Kidney glomerular epithelial cell (primary cell): ENCODE data around the gene PTS.

Experiments
- DNase-seq: peaks from one replicate; lab custom pipeline; 2025; lab: John Stamatoyannopoulos, UW

PTS gene

DNA sequence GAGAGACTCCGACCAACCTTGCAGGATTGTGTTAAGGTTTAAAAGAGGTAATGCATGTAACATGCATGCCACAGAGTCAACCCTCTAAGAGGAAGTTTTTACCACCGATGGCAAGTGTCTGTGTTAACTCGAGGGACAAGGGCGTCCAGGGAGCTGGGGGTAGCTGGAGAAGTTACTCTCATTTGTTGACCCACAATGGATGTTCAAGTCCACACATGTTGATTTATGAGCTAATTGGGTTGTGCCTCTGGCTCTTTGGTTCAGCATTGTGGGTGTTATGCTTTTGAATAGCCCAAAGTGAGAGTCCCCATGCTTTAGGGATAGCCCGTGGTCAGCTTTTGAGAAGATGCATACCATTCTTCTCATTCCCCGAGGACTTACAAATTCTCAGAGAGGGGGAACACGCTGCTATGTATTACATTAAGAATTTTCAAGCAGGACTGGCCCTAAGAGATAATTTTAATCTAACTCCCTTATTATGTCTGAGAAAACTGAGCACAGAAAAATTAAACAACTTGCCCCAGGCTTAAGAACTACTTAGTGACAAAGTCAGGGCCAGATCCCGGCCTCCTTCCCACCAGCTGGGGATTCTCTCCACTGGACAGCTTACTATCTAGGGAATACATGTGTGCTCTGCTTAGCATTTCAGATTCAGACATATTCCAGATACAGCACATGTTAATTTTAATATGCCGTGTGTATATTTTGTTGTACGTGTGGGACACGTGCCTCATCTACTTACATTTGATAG lies 39.6 kb downstream of the PTS start:
- no peak for DNase-seq

DNA sequence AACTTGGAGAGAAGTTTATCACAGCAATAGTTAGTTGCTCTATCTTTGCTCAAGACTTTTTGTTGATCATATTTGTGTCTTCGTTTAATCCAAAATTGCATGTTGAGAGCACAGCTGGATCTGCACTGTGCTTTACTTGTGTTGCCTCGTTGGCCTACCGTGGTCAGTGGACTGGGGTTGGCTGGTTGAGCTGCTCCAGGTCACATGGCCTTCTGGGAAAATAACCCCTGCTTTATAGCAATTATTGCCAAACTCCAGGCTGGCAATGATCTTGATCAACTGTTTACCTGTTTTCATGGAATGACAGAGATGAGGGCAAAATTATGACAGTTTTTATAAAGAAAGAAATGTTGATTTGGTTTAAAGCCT lies 40.2 kb downstream of the PTS start:
- no peak for DNase-seq

- no peak for DNase-seq
Measured at GRCh38 chr11:112267188-112267591, 41.0 kb downstream of the PTS start.

DNA sequence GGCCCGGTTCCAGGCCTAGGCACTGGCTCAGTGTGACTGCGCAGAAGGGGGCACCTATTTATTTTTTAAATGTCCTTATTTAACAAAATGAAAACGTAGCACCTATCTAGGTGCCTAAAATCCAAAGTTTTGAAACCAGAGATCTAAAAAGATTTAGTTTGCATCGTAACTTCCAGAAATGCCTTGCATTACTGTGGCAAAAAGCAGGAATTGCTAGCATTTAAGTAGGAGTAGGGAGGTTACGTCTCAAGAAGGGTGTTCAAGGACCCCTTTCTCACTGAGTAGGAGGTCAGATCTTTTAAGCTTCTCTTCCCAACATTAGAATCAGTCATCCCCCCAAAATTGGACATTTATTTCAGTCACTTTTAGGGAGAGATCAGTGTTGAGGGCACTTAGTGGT lies 42.2 kb downstream of the PTS start:
- no peak for DNase-seq

DNA sequence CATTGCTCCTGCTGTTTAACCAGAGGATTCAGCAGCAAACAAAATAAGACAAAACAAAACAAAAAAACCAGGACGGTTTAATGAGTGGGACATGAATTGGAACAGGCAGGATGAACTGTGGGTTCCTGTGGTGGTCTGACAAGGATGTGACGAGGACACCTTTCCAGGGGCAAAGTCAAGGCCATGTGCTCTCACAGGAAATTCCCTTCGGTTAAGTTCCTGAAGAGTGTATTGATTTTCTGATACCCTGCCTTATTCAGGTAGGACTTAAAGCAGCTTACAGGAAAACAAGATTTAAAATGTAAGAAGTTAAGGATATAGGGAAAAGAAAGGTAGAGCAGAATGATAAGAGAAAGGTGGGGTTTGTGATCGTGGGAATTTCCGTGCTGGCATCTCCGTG lies 42.9 kb downstream of the PTS start:
- DNase-seq, result no peak

GRCh38 chr11:112270551-112271180 lies 44.4 kb downstream of the PTS start:
- DNase-seq, result peak; percentile 22

GRCh38 chr11:112271242-112271641 lies 45.0 kb downstream of the PTS start:
- no peak for DNase-seq

DNA sequence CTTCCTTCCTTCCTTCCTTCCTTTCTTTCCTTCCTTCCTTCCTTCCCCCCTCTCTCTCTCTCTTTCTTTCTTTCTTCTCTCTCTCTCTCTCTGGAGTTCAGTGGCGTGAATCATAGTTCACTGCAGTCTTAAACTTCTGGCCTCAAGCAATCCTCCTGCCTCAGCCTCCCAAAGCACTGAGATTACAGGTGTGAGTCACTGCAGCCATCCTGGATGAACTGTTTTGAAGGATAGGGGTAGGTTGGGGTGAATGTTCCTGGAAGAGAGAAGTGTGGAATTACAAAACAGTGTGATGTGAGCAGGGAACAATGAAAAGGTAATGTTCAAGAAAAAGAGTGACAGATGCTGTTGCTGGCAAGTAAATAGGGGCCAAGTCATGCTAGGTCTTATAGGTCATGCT lies 46.8 kb downstream of the PTS start:
- DNase-seq, result no peak

- no peak for DNase-seq
Measured at GRCh38 chr11:112274007-112274783, 48.0 kb downstream of the PTS start.

GRCh38 chr11:112277029-112277428 lies 50.8 kb downstream of the PTS start:
- DNase-seq, result no peak

DNA sequence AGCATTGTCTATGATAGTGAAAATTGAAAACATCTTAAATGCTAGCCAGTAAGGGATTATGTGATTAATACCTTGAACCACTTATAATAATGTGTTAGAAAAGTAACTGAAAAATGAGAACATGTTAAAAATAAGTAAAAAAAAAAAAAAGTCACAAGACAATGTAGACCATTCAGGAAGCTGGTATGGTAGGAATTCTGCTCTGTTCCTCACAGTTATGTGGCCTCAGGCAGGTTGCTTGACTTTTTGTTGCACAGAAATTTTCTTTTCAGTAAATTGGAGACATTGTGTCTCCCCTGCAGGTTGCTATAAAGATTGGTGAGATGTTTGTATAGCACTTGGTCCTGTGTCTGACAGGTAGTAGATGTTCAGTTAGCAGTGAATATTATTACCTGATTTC lies 51.7 kb downstream of the PTS start:
- DNase-seq, result no peak

DNA sequence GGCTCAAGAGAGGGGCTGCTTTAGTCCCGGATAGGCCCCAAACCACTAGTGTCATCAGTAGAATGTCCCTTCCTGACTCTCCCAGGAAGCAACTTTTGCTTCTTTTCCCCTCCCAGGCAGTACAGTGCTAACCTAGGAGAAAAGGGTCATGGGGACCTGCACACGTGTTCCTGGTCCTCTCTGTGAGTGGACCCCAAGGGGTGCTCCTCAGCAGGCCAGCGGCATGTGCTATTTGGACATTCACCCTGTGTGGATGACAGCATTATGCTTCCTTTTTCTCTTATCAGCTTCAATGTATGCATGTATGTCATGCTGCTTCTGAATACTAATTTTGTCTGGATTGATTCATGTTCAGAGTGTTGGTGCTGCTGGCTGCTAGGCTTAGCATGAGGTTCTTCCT lies 52.6 kb downstream of the PTS start:
- no peak for DNase-seq

GRCh38 chr11:112279901-112280267 lies 53.7 kb downstream of the PTS start:
- peak; percentile 24 for DNase-seq

- DNase-seq, result peak; percentile 53
Measured at GRCh38 chr11:112280268-112281126, 54.3 kb downstream of the PTS start.

DNA sequence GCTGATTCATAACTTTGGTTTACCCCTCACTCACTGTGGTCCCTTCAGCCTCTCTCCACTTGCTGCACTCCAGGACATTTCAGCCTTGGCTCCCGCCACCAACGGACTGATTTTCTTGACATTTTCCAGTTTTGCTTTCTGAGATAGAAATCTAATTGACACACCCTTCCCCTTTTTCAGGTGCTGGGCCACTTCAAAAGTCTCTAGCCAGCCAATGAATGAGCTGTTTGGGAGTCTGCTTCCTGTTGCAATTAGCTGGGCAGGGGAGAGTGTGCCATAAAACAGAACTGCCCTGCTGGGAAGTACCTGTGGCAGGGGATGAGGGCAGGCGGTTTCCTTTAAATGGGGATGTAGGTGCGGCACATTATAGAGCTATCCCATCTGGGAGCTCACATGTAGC lies 55.5 kb downstream of the PTS start:
- no peak for DNase-seq
